GM18507 (cell line): ENCODE results near the gene KRTAP22-1.

Source experiments
- DNase-seq: peaks from one replicate; pipeline ENCODE4 v3.0.0; 2011; ENCODE audit warnings: low read depth; ENCODE audit not compliant: insufficient read length; ENCODE audit errors: extremely low spot score
- FAIRE-seq: peaks from 2 replicates; lab custom pipeline; 2011; peaks lifted over from hg19 to GRCh38; lab: Jason Lieb, UNC

KRTAP22-1 gene

GRCh38 chr21:30620522-30620921 is 19.6 kb downstream of the KRTAP22-1 start, which contains the start of gene KRTAP20-4:
Gene KRTAP20-4 (plus strand): TSS chr21:30620627.
- DNase-seq = no peak
- no peak for FAIRE-seq

- no peak for FAIRE-seq
- DNase-seq = no peak
These were observed 22.5 kb downstream of the KRTAP22-1 start for GRCh38 chr21:30623362-30623761.

GRCh38 chr21:30625449-30626165 is 24.7 kb downstream of the KRTAP22-1 start:
- DNase-seq (no peak), FAIRE-seq (no peak)

- no peak for DNase-seq
- no peak for FAIRE-seq
These were observed 27.2 kb downstream of the KRTAP22-1 start for GRCh38 chr21:30628109-30628508.

- FAIRE-seq (no peak), DNase-seq (no peak)
These were observed 28.3 kb downstream of the KRTAP22-1 start for GRCh38 chr21:30629200-30629599.

- DNase-seq (no peak), FAIRE-seq (no peak)
These were observed 34.0 kb downstream of the KRTAP22-1 start, which contains the start of gene KRTAP20-2 for GRCh38 chr21:30634906-30635305. Gene KRTAP20-2 (plus strand): TSS chr21:30635206. CDS start chr21:30635264, 58 bp downstream.

GRCh38 chr21:30638686-30639085 is 37.8 kb downstream of the KRTAP22-1 start:
- FAIRE-seq (no peak), DNase-seq (no peak)

- FAIRE-seq = no peak
- DNase-seq = no peak
These were observed 41.7 kb downstream of the KRTAP22-1 start, which contains the start of gene KRTAP20-3 for GRCh38 chr21:30642564-30642963. Gene KRTAP20-3 (plus strand): TSS chr21:30642864.

GRCh38 chr21:30646904-30647414 is 46.1 kb downstream of the KRTAP22-1 start:
- no peak for FAIRE-seq
- no peak for DNase-seq
